DMS53 treated with DMSO at 0.1 percent for 48 hours (cell line): ENCODE measurements around the gene RNPEP.
"Not testable (repeated sequence)": the region's sequence is repeated elsewhere in the genome, so short reads cannot be mapped to it uniquely, and the experiment has no call there.

Experiments used
- DNase-seq: peaks from one replicate; lab custom pipeline; 2025; ENCODE audit not compliant: unreplicated experiment; lab: John Stamatoyannopoulos, UW

The RNPEP gene

GRCh38 chr1:201982623-201983379 is at the start of gene RNPEP:
Gene RNPEP, plus strand, starts transcription at chr1:201982648. Its CDS starts 19 bp downstream, at chr1:201982667.
- DNase-seq: peak; percentile 49

GRCh38 chr1:201933840-201934430 is 48.5 kb upstream of the RNPEP start:
- DNase-seq: no peak

- no peak for DNase-seq
These were observed 44.7 kb upstream of the RNPEP start for GRCh38 chr1:201937624-201938213.

GRCh38 chr1:201938440-201939035 is 43.9 kb upstream of the RNPEP start:
- no peak for DNase-seq

GRCh38 chr1:201939148-201939547 is 43.3 kb upstream of the RNPEP start:
- no peak for DNase-seq

GRCh38 chr1:201939574-201939973 is 42.9 kb upstream of the RNPEP start:
- DNase-seq: no peak

GRCh38 chr1:201940316-201940715 is 42.1 kb upstream of the RNPEP start:
- not testable (repeated sequence) for DNase-seq

- DNase-seq: peak; percentile 14
These were observed 40.9 kb upstream of the RNPEP start for GRCh38 chr1:201941420-201942128.

- DNase-seq: no peak
These were observed 40.3 kb upstream of the RNPEP start for GRCh38 chr1:201942129-201942495.

GRCh38 chr1:201944002-201944401 is 38.4 kb upstream of the RNPEP start:
- DNase-seq: no peak

GRCh38 chr1:201944639-201945038 is 37.8 kb upstream of the RNPEP start:
- DNase-seq: no peak

GRCh38 chr1:201945157-201945556 is 37.3 kb upstream of the RNPEP start:
- DNase-seq: no peak

GRCh38 chr1:201945863-201946223 is 36.6 kb upstream of the RNPEP start:
- DNase-seq: no peak

GRCh38 chr1:201946224-201946908 is 36.1 kb upstream of the RNPEP start, which contains the start of gene LMOD1:
Gene LMOD1, minus strand, starts transcription at chr1:201946548. Its CDS starts 208 bp downstream, at chr1:201946340.
- DNase-seq: peak; percentile 65

- DNase-seq: no peak
These were observed 34.8 kb upstream of the RNPEP start for GRCh38 chr1:201947697-201948008.

GRCh38 chr1:201949491-201949890 is 33.0 kb upstream of the RNPEP start:
- no peak for DNase-seq

- DNase-seq: no peak
These were observed 28.0 kb upstream of the RNPEP start for GRCh38 chr1:201954263-201955008.

- peak; percentile 99 for DNase-seq
These were observed 27.3 kb upstream of the RNPEP start, which contains the start of gene TIMM17A for GRCh38 chr1:201955009-201955728. Gene TIMM17A, plus strand, starts transcription at chr1:201955503. Its CDS starts 24 bp downstream, at chr1:201955527.

GRCh38 chr1:201955729-201956143 is 26.7 kb upstream of the RNPEP start:
- DNase-seq: no peak
